Measurements from ENCODE around the gene ABCA5.

The ABCA5 gene

GRCh38 chr17:69269131-69269998, 57.6 kb downstream of the ABCA5 start:
- in situ Hi-C loops (cut with MboI; ENCODE audit: low sequenced_read_pairs) = no loop called here
- Histone ChIP-seq H3K9me3 (no peaks in the 10 kb centered on the region), H3K4me1 (no peaks in the 10 kb centered on the region), H3K36me3 (replicated peaks) (no peaks in the 10 kb centered on the region), H3K27me3 (ENCODE audit: low read depth) (no peaks in the 10 kb centered on the region), H3K4me3 (no peak overlapping the region)
- DNase-seq (ENCODE audit: low spot score in 2 of 2) = no peak

GRCh38 chr17:69268543-69269014, 58.4 kb downstream of the ABCA5 start:
- Histone ChIP-seq H3K36me3 (replicated peaks) (no peaks in the 10 kb centered on the region), H3K4me1 (no peaks in the 10 kb centered on the region), H3K4me3 (no peak overlapping the region), H3K27me3 (ENCODE audit: low read depth) (no peaks in the 10 kb centered on the region), H3K9me3 (no peaks in the 10 kb centered on the region)
- no peak for DNase-seq (ENCODE audit: low spot score in 2 of 2)
- in situ Hi-C loops (cut with MboI; ENCODE audit: low sequenced_read_pairs) = no loop called here

- no peaks in the 10 kb centered on the region for H3K4me1 ChIP-seq
- H3K4me3 ChIP-seq = no peak overlapping the region
- H3K9me3 ChIP-seq = no peaks in the 10 kb centered on the region
- H3K36me3 ChIP-seq (replicated peaks) = no peaks in the 10 kb centered on the region
- no peaks in the 10 kb centered on the region for H3K27me3 ChIP-seq (ENCODE audit: low read depth)
- in situ Hi-C loops (cut with MboI; ENCODE audit: low sequenced_read_pairs) = no loop called here
- no peak for DNase-seq (ENCODE audit: low spot score in 2 of 2)
These were observed 59.7 kb downstream of the ABCA5 start for GRCh38 chr17:69267219-69267618.

GRCh38 chr17:69265873-69266272, 61.1 kb downstream of the ABCA5 start:
- Histone ChIP-seq H3K9me3 (no peaks in the 10 kb centered on the region), H3K4me3 (no peak overlapping the region), H3K4me1 (no peaks in the 10 kb centered on the region), H3K36me3 (replicated peaks) (no peaks in the 10 kb centered on the region), H3K27me3 (ENCODE audit: low read depth) (no peaks in the 10 kb centered on the region)
- no peak for DNase-seq (ENCODE audit: low spot score in 2 of 2)
- in situ Hi-C loops (cut with MboI; ENCODE audit: low sequenced_read_pairs) = no loop called here

- Histone ChIP-seq H3K36me3 (replicated peaks) (no peaks in the 10 kb centered on the region), H3K4me3 (no peak overlapping the region), H3K9me3 (no peaks in the 10 kb centered on the region), H3K27me3 (ENCODE audit: low read depth) (no peaks in the 10 kb centered on the region), H3K4me1 (0 out of 2 replicates have a peak, but pooled peaks cover 4% of the 10 kb centered on the region)
- in situ Hi-C loops (cut with MboI; ENCODE audit: low sequenced_read_pairs) = no loop called here
- DNase-seq (ENCODE audit: low spot score in 2 of 2) = no peak
These were observed 72.7 kb downstream of the ABCA5 start for GRCh38 chr17:69254187-69254586.

- DNase-seq (ENCODE audit: low spot score in 2 of 2) = no peak
- Histone ChIP-seq H3K27me3 (ENCODE audit: low read depth) (no peaks in the 10 kb centered on the region), H3K9me3 (no peaks in the 10 kb centered on the region), H3K4me3 (no peak overlapping the region), H3K4me1 (0 out of 2 replicates have a peak, but pooled peaks cover 4% of the 10 kb centered on the region), H3K36me3 (replicated peaks) (no peaks in the 10 kb centered on the region)
- in situ Hi-C loops (cut with MboI; ENCODE audit: low sequenced_read_pairs) = no loop called here
These were observed 76.3 kb downstream of the ABCA5 start for GRCh38 chr17:69250641-69251040.

- Histone ChIP-seq H3K9me3 (no peaks in the 10 kb centered on the region), H3K4me3 (no peak overlapping the region), H3K27me3 (ENCODE audit: low read depth) (no peaks in the 10 kb centered on the region), H3K36me3 (replicated peaks) (no peaks in the 10 kb centered on the region), H3K4me1 (no peaks in the 10 kb centered on the region)
- DNase-seq (ENCODE audit: low spot score in 2 of 2) = peak in 1 of 2 experiments; percentile 42
- in situ Hi-C loops (cut with MboI; ENCODE audit: low sequenced_read_pairs) = no loop called here
These were observed 80.1 kb downstream of the ABCA5 start for GRCh38 chr17:69246726-69247375.

GRCh38 chr17:69246202-69246601, 80.7 kb downstream of the ABCA5 start:
- Histone ChIP-seq H3K27me3 (ENCODE audit: low read depth) (no peaks in the 10 kb centered on the region), H3K4me3 (no peak overlapping the region), H3K36me3 (replicated peaks) (no peaks in the 10 kb centered on the region), H3K9me3 (no peaks in the 10 kb centered on the region), H3K4me1 (no peaks in the 10 kb centered on the region)
- in situ Hi-C loops (cut with MboI; ENCODE audit: low sequenced_read_pairs) = no loop called here
- DNase-seq (ENCODE audit: low spot score in 2 of 2) = no peak

GRCh38 chr17:69245617-69246016, 81.3 kb downstream of the ABCA5 start:
- in situ Hi-C loops (cut with MboI; ENCODE audit: low sequenced_read_pairs) = no loop called here
- H3K36me3 ChIP-seq (replicated peaks) = no peaks in the 10 kb centered on the region
- no peak overlapping the region for H3K4me3 ChIP-seq
- no peaks in the 10 kb centered on the region for H3K4me1 ChIP-seq
- no peak for DNase-seq (ENCODE audit: low spot score in 2 of 2)
- no peaks in the 10 kb centered on the region for H3K9me3 ChIP-seq
- no peaks in the 10 kb centered on the region for H3K27me3 ChIP-seq (ENCODE audit: low read depth)

- Histone ChIP-seq H3K9me3 (no peaks in the 10 kb centered on the region), H3K4me3 (no peak overlapping the region), H3K36me3 (replicated peaks) (no peaks in the 10 kb centered on the region), H3K27me3 (ENCODE audit: low read depth) (no peaks in the 10 kb centered on the region), H3K4me1 (no peaks in the 10 kb centered on the region)
- no peak for DNase-seq (ENCODE audit: low spot score in 2 of 2)
- in situ Hi-C loops (cut with MboI; ENCODE audit: low sequenced_read_pairs) = loop anchor here (5.0 kb wide), 1 partner anchor 463 kb away; no protein-coding TSS in a partner anchor
These were observed 87.0 kb downstream of the ABCA5 start for GRCh38 chr17:69239611-69240600.

GRCh38 chr17:69236946-69237345, 90.0 kb downstream of the ABCA5 start:
- in situ Hi-C loops (cut with MboI; ENCODE audit: low sequenced_read_pairs) = no loop called here
- Histone ChIP-seq H3K4me1 (no peaks in the 10 kb centered on the region), H3K9me3 (no peaks in the 10 kb centered on the region), H3K4me3 (no peak overlapping the region), H3K27me3 (ENCODE audit: low read depth) (no peaks in the 10 kb centered on the region), H3K36me3 (replicated peaks) (no peaks in the 10 kb centered on the region)
- no peak for DNase-seq (ENCODE audit: low spot score in 2 of 2)

GRCh38 chr17:69236464-69236863, 90.5 kb downstream of the ABCA5 start:
- in situ Hi-C loops (cut with MboI; ENCODE audit: low sequenced_read_pairs) = no loop called here
- H3K9me3 ChIP-seq = no peaks in the 10 kb centered on the region

GRCh38 chr17:69235338-69236058, 91.4 kb downstream of the ABCA5 start:
- no peaks in the 10 kb centered on the region for H3K36me3 ChIP-seq (replicated peaks)
- no peak overlapping the region for H3K4me3 ChIP-seq
- no peaks in the 10 kb centered on the region for H3K9me3 ChIP-seq
- no peaks in the 10 kb centered on the region for H3K4me1 ChIP-seq
- no peaks in the 10 kb centered on the region for H3K27me3 ChIP-seq (ENCODE audit: low read depth)
- in situ Hi-C loops (cut with MboI; ENCODE audit: low sequenced_read_pairs) = no loop called here
- DNase-seq (ENCODE audit: low spot score in 2 of 2) = peak; percentile 71 to 90

More at GRCh38 chr17:69236464-69236863, 90.5 kb downstream of the ABCA5 start:
- DNase-seq (ENCODE audit: low spot score in 2 of 2) = no peak
- no peaks in the 10 kb centered on the region for H3K4me1 ChIP-seq
- H3K27me3 ChIP-seq (ENCODE audit: low read depth) = no peaks in the 10 kb centered on the region
- H3K4me3 ChIP-seq = no peak overlapping the region
- no peaks in the 10 kb centered on the region for H3K36me3 ChIP-seq (replicated peaks)

Measured in HAP-1 (cell line).